ENCODE measurements around the gene GALNT13.
"Not testable (repeated sequence)": the region's sequence is repeated elsewhere in the genome, so short reads cannot be mapped to it uniquely, and the experiment has no call there.

The GALNT13 gene

DNA sequence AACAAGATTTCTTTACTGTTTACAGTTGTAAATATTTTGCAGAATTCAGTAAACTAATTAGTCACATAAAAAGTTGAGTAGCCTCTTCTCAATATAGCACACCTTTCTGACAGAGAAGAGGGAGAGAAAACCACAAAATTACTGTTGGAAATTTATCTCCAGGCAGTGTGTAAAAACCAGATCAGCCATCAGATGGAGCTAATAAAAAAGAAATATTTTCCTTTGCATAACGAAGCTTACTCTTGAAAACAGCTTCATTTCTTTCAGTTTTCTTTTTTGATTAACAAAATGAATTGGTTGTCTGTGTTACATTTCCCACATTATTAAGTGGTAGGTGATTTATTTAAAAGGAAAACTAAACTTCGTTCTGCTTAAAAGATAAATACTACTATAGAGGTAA lies 567.4 kb downstream of the GALNT13 start:
- DNase-seq, result no peak

DNA sequence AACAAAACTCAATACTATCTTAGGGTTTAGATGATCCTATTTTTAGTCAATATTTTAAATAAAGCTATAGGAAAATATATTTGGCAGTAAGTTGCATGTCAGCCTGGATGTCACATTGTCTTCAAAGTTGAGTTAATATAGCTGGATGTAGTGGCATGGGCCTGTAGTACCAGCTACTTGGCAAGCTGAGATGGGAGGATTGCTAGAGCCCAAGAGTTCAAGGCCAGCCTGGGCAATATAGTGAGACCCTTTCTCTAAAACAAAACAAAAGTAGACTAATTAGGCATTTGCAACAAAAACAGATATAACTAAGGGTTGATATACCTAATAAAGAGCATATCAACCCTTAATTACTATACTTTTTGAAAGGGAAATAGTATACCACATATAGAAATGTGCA lies 572.2 kb downstream of the GALNT13 start:
- no peak for DNase-seq

- DNase-seq, result no peak
These were observed 574.6 kb downstream of the GALNT13 start for GRCh38 chr2:154446324-154446723.

- DNase-seq, result no peak
These were observed 576.2 kb downstream of the GALNT13 start for GRCh38 chr2:154447727-154448418.

GRCh38 chr2:154449951-154450658 lies 578.4 kb downstream of the GALNT13 start:
- no peak for DNase-seq

GRCh38 chr2:154452471-154452870 lies 580.7 kb downstream of the GALNT13 start:
- DNase-seq, result no peak

- DNase-seq, result no peak
These were observed 581.3 kb downstream of the GALNT13 start for GRCh38 chr2:154452906-154453493.

- DNase-seq, result no peak
These were observed 583.4 kb downstream of the GALNT13 start for GRCh38 chr2:154455166-154455565.

DNA sequence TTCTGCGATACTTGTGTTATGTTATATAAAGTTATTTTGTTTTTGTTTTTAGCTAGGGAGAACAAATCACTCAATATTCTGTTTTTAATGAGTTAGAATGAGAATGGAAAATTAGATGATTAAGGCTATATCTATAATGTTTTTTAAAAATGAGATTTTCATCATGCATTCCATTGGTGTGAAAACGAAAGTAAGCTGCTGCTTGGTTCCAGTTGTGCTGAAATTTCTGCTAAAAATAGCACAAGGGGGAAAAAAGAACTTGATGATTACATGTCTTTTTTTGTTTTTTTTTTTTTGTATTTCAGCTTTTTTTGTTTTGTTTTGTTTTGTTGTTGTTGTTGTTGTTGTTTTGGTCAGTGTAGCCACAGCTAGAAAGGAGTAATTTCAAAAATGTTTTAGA lies 584.1 kb downstream of the GALNT13 start:
- no peak for DNase-seq

DNA sequence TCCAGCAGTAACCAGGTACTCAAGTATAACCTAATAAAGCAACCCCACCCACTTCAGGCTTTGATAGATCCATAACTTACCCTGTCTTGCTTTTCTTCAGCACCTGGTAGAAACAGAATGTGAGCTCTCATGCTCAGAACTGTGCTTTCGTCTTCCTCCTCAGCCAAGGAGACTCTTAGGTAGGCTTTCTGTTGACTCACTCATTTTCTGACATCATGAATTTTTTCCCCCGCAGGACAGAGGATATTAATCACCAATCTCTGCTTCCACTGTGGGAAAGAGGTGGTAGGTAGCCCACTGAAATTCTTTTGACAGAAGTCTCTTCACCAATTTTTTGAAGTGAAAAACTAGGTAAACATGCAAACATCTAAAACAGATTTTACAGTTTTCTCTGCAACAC lies 585.6 kb downstream of the GALNT13 start:
- DNase-seq, result no peak

GRCh38 chr2:154459286-154459685 lies 587.6 kb downstream of the GALNT13 start:
- no peak for DNase-seq

DNA sequence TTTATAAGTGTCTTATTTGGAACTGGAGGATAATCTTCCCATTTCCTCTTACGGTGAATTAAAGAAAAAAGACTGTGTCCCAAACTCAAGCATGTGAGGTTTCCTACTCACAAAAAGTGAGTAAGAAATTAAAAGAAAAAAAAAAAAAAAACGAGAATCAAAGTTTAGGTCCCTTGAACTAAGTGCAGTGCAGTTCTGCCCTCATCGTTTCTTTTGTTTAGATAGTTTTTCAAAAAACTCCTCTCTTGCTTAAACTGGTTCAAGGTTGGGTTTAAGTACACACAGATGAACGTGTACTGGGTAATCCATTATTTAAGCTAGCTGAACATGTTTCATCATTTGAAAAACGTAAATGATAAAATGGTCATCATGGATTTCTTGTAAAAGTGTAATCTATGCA lies 590.9 kb downstream of the GALNT13 start:
- DNase-seq, result no peak

DNA sequence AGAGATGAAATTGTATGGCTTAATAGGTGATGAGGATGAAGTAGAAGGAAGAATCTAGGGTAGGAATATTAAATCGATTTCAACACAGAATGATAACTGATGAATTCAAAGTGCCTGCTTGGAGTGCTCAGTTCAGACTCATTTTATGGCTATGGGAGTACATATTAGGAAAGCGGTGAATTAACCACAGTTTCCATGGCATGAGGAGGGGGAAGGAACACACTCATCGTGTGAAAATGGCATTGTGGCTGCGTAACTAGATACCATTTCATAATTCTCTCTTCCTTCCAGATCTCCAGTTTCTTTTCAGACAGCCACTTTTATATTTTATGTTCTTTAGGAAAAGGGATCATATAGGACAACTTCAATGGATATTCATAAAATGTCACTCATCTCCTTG lies 594.5 kb downstream of the GALNT13 start:
- no peak for DNase-seq

DNA sequence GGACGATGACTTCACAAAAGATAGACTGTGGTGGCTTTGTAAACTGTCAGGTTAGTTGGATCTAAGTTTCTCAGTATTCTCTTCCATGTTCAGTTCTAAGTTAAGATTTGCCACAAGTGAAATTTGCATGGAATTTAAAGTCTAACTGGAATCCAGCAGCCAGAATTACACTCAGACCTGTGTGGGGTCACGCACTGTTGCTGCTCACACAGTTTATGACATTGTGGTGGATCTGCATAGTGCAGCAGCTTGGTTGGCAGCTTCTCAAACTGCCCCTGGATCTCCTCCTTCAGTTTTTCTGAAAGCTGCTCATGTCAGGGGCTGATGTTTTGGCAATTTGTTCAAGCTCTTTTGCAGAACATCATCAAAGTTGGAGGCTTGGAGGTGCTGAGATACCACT lies 598.7 kb downstream of the GALNT13 start:
- DNase-seq, result no peak

- not testable (repeated sequence) for DNase-seq
These were observed 599.8 kb downstream of the GALNT13 start for GRCh38 chr2:154471492-154471891.

GRCh38 chr2:154477319-154477718 lies 605.6 kb downstream of the GALNT13 start:
- no peak for DNase-seq

DNA sequence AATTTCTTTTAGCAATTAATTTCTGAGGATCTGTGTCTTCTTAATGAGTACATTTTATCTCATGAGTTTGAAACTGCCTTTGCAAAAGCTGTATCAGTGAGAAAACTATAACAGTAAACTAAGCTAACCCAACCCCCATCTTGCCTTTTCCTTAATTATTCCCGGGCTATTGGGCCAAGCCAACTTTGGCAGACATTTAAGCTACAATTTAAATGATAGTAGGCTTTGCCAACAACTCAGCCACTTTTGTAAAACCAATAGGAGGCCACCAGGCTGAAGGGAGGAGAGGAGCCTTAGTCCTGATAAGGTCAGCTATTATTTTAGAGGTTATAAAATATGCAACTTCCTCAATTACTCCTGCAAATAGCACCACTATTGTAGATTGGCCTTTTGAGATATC lies 608.8 kb downstream of the GALNT13 start:
- DNase-seq, result no peak

DNA sequence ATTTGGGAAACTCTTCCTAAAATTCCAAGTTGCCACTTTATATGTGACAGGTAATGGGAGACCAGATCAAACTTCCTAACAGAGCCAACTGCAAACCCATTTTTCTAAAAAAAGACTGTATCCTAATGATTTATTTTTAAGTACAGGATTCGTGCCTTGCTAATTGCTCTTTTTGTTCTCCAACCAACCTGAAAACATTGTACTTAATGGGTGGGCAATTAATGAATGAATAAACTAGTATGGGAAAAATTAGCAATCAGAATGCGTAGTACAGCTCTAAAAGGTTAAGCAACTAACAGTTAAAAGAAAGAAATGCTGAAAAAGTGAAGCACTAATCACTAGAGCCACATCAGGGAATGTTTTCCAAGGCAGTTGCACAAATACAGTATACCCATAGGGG lies 609.6 kb downstream of the GALNT13 start:
- no peak for DNase-seq

- DNase-seq, result no peak
These were observed 612.8 kb downstream of the GALNT13 start for GRCh38 chr2:154484338-154485099.

DNA sequence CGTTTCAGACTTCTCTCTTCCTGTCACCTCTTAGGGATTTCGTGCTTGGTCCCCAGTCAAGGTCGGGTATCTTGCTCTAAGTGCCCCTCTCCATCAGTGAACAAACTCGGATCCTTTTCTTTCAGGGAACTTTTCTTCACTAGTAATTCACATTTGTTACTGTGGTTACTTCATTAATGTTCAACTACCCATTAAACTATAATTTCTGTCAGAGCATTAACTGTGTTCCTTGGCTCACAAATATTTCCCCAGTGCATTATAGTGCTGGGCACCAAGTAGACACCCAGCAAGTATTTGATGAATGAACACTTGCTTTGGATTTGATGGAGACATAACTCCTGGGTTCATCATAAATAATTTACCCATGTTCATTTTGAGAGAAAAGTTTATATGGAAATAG lies 617.1 kb downstream of the GALNT13 start:
- no peak for DNase-seq

DNA sequence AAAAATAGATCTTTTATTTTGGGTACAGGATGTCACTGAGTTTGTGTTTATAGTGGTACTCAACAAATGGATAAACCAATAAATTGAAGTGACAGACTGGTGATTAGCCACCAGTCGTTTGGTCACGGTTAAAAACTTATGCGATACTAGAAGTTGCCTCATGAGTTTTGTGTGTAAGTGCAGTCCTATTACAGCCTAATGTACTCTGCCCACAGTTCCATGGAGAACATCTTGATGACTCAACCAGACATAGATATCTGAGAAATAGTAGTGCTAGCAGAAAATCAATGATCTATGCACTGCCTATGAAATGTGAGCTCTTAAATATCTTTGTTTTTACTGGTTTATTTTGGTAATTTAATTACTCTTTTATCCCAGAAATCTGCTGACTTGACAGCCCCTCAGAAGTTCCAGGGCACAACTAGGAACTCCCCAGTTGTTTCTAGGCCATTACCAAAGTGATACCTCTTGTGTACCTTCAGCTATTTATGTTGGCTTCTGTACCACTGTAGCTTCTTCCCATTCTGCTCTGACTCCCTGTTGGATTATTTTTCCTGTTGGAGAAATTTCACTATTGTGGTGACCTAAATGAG lies 617.6 kb downstream of the GALNT13 start:
- DNase-seq, result no peak

DNA sequence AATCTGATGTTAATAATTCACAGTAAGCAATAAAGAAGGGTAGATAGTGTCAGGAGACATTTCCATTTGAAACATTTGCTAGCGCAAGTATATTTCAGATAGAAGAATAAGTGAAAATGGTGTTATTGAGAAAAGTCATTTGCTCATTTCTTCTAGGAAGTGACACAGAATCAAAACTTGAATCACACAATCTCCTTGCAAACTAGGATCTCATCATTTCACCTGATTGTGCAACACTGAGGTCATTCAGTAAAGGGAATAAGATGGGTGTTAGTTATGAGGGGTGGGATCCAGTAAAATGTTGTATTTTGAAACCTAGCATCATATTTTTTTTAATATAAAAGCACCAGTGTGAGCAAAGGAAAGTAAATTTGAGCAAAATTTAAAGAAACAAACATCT lies 618.8 kb downstream of the GALNT13 start:
- no peak for DNase-seq

GRCh38 chr2:154495455-154495868 lies 623.7 kb downstream of the GALNT13 start:
- no peak for DNase-seq
